ENCODE results near the gene ZP3.
"Not testable (repeated sequence)": the region's sequence is repeated elsewhere in the genome, so short reads cannot be mapped to it uniquely, and the experiment has no call there.

Gene ZP3

DNA sequence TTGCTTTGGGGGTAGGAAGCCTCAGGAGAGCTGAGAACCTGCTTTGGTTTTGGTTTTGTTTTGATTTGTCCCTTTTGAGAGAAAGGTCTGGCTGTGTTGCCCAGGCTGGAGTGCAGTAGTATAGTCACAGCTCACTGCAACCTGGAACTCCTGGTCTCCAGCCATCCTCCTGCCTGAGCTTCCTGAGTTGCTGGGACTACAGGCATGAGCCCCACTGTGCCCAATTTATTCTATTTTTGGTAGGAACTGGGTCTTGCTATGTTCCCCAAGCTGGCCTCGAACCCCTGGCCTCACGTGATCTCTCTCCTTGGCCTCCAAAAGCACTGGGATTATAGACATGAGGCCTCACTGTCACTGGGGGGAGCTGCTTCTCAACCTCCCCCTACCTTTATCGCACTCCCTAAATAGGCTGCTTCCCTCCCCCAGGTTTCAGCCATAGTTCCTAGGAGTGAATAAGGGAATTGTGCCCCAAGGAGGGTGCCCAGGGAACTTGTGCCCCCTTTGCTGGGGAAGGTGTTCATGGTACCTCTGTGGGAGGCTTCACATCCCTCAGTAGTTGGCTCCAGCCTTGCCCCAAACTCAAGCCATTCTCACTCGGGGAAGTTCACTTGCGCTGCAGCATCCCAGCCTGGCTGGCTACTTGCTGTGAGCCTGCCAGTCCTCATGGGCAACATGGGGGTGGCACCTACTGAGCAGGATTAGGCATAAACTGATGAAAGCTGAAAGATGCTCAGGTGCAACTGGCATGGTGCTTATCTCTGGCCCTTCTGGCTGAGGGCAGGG is 18.1 kb downstream of the ZP3 start:
- DNase-seq (ENCODE audit: low read depth, low spot score), result not testable (repeated sequence)

DNA sequence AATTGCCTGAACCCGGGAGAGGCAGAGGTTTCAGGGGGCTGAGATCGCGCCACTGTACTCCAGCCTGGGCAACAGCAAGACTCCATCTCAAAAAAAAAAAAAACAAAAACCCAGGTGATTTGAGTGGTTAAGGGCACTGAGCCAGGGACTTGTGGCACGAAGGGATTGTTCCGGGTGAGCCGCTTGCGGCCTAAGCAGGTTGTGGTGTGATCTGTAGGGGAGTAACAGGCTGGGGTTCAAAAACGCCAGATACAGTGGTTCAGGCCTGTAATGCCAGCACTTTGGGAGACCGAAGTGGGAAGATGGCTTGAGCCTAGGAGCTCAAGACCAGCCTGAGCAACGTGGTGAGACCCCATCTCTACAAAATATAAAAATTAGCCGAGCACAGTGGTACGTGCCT is 19.1 kb downstream of the ZP3 start:
- DNase-seq (ENCODE audit: low read depth, low spot score), result not testable (repeated sequence)

DNA sequence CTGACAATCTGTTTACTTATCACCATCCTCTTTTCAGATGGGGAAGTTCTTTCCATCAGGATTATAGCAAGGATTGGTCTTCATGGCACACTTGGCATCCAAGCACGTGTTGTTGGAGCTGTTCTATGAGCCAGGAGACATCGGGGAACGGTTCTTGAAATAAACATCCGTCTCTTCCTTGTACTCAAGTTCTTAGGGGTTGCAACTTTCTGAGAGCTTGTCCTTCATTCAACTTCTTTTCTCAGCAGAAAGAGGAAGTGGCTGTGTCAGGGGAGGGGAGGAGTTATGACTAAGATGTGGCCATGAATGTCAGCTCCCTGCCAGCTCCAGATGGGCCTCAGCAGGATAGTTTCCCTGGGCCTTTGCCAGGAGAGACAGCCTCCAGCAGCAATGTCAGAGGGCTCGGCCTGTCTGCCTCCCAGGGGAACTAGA is 20.8 kb downstream of the ZP3 start:
- DNase-seq (ENCODE audit: low read depth, low spot score), result peak; percentile 60

DNA sequence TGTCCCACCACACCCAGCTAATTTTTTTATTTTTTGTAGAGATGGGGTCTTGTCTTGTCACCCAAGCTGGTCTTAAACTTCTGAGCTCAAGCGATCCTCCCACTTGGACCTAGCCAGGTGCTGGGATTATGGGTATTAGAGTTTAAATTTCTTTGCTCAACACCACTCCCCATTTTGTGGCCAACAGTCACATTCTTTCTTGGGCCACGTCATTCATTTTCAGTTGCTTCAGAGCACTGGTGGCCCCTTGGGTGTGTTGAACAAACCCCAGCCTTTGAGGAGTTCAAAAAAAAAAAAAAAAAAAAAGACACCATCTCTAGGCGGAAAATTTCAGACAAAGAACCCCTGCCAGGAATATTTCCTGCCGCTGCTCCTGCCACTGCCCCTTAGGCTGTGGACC is 32.3 kb downstream of the ZP3 start:
- DNase-seq (ENCODE audit: low read depth, low spot score), result not testable (repeated sequence)

DNA sequence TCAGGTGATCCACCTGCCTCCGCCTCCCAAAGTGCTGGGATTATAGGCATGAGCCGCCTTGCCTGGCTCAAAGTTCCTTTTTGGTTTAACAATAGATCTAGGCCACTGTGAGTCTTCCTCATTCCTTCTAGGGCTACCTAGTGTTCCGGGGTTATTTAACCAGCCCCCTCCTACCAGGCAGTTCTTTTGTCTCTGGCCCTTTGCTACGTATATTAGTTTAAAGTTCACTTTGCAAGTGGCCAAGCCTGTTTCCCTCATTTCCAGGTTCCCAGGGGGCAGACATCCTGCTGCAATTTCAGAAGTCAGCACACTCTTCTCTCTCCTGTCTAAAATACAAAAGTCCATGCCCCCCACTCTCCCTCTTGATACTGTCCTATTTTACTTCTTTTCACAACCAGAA is 33.8 kb downstream of the ZP3 start:
- not testable (repeated sequence) for DNase-seq (ENCODE audit: low read depth, low spot score)

DNA sequence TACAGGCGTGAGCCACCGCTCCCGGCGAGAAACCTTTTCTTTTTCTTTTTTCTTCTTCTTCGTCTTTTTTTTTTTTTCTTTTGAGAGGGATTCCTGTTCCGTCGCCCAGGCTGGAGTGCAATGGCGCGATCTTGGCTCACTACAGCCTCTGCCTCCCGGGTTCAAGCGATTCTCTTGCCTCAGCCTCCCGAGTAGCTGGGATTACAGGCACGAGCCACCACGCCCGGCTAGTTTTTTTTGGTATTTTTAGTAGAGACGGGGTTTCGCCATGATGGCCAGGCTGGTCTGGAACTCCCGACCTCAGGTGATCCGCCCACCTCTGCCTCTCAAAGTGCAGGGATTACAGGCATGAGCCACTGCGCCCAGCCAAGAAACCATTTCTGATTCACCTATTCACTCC is 36.0 kb downstream of the ZP3 start:
- not testable (repeated sequence) for DNase-seq (ENCODE audit: low read depth, low spot score)

DNA sequence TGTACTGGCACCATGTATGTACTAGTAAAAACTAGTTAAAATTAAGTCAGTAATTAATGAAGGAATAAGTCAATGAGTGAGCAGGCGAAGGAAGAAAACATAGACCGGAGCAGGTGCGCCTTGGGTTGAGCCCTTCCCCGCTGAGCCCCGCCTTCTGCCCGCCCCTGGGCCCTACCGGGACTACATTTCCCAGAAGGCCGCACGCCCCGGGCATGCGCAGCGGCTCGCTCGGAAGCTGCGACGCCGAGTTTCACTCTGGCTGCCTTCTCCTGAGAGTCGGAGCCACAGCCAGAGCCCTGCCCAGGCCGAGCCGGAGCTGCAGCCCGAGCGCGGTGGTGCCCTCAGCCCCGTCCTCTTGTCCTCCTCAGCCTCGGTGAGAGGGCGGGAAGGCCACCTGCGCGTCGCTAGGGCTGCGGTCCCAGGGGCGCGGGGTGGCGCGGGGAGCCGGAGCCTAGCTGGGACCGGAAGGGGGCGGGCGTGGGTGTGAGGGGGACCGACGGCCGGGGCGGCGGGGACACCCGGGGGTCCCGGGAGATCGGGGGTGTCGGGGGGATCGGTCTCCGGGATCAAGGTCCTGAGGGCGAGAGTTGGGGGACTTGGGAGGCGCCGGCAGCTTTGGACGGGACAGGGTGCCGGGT is 36.8 kb downstream of the ZP3 start, which contains the start of gene DTX2:
TSS of gene DTX2 (plus strand) at position 246 of the 638 bp plus-strand sequence. CDS start 18,801 bp downstream, outside the sequence.
- not testable (repeated sequence) for DNase-seq (ENCODE audit: low read depth, low spot score)

DNA sequence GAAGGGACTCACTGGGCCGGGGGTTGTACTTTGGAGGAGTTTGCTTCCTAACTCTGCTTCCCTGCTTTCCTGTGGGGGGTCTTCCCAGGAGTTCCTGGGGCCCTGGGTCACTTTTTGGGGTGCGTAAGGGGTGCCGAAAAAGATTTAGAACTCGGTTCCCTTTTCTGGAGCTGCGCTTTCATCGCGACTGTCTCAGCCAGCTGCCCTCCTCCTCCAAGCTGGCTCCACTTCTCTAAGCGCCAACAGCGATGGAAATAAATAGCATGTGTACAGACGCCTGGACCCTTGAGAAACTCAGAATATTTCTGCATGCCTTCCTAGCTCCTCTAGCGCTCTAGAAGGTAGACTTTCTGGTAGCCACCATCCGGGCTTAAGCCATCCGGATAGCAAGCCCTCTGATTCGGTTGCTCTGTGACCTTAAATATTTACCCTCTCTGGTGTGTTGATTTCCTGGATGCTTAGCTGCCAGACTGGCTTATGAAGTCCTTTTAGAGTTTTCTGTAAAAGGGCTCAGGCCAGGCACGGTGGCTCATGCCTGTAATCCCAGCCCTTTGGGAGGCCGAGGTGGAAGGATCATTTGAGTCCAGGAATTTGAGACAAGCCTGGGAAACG is 37.6 kb downstream of the ZP3 start:
- not testable (repeated sequence) for DNase-seq (ENCODE audit: low read depth, low spot score)

DNA sequence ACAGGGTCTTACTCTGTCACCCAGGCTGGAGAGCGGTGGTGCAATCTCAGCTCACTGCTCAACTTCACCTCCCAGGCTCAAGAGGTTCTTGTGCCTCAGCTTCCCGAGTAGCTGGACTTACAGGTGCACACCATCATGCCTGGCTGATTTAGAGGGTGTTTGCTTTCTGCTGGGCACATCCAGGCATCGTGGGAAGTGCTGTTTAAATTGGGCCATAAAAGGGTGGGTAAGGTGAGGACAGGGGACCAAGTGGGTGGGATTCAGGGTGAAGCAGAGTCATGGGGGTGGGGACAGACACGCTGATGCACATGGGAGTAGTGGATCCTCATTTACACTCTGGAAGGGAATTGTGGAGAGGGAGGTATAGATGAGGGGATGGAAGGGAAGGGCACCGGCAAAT is 40.2 kb downstream of the ZP3 start:
- not testable (repeated sequence) for DNase-seq (ENCODE audit: low read depth, low spot score)

DNA sequence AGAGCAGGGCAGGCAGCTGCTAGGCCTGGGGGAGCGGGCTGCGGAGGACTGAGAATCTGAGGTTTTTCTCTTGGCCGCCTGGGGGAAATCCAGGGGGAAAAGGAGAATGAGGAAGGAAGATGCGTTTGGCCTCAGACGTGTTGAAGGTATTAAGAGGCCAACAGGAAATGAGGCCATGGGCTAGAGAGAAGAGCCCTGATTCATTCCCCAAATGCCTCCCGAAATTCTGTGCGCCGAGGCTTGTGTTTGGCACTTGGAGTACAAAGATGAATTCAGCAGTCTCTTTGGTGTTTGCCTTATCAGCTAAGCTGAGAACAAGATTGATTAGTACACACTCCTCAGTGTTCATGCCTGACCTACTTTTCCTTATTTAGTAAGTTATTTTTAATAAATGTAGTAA is 41.2 kb downstream of the ZP3 start:
- not testable (repeated sequence) for DNase-seq (ENCODE audit: low read depth, low spot score)

DNA sequence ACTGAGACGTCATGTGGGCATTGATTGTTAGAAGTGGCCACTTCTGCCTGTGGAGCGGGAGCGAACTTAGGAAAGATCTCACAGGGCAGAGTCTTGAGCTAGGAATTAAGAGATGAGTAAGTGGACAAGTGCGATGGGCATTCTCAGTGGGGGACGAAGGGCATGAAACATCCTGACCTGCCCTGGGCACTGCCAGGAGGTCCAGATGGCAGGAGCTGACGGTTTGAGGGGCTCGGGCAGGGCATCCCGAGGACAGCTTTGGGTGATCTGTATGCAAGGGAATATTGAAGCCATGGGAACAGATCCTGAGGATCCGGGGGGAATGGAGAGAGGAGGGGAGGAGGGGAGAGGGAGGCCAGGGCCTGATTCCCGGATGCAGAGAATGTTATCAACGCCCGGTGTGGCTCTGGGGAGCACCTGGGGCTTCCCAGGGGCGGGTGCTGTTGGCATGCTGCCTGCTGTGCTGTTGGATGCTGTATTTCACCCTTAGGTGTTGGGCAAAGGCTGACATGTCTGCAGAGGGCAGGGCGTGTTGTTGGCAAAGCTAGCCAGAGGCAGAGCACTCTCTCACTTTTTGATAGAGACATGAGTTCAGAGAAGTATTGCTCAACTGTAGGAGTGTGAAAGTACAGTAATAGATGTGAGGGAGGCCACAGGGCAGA is 43.1 kb downstream of the ZP3 start:
- not testable (repeated sequence) for DNase-seq (ENCODE audit: low read depth, low spot score)

DNA sequence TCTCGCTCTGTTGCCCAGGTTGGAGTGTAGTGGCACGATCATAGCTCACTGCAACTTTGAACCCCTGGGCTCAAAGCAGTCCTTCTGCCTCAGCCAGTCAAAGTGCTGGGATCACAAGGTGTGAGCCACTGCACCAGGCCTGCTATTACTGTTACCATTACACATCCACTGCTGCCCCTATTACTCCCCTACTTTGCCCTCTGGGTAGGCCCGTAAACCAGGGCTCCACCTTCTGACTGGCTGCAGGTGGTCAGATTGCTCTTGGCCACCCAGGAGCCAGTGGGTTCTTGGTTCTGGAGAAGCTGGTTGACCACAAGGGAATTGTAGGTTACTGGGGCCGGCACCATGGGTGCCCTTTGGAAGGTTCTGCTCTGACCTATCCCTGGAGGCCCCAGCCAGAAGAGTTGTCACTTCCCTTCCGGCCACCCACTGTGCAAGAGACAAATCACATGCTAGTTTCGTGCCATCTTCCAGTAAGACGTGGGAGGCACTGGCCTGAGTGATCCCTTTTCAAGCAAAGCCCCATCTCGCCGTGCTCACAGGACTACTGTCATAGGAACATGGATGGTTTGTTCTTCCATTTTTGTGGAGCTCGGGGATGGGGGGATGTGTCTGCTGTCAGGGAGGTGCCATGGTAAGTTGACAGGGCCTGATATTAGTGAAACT is 46.9 kb downstream of the ZP3 start:
- not testable (repeated sequence) for DNase-seq (ENCODE audit: low read depth, low spot score)

DNA sequence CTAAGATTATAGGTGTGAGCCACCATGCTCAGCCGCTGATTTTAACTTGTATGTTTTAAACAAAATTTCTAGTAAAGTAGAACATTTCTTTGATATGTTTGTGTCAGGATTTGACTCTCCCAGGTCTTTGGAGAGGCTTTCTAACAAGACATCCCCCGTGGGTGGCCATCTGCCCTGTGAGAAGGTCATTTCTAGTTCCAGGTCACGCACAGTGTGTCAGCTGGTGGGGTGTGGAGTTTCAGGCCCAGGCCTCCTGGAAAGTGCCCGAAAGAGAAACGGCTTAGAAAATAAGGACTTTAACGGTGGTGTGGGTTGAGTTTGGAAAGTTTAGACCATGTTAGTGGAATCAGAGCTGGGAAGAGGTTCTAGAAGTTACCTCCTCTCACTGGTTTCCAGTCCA is 48.3 kb downstream of the ZP3 start:
- not testable (repeated sequence) for DNase-seq (ENCODE audit: low read depth, low spot score)

DNA sequence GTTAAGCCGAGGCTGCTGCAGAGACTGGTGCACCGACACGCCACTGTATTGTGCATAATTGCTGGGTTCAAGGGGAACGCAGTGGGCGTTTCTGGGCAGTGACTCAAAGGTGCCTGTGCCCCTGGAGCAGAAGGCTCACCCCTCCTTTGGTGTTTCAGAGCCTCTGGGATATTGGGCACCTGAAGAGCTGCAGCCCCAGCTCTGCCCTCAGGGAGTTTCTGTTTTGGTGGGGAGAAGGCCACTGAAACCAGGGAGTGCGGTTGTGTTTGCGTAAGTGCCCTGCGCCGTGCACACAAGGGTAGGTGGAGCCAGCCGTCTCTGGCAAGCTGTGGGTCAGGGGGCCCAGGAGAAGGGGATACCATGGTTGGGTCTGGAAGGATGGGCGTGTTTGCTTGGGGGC is 51.5 kb downstream of the ZP3 start:
- not testable (repeated sequence) for DNase-seq (ENCODE audit: low read depth, low spot score)

DNA sequence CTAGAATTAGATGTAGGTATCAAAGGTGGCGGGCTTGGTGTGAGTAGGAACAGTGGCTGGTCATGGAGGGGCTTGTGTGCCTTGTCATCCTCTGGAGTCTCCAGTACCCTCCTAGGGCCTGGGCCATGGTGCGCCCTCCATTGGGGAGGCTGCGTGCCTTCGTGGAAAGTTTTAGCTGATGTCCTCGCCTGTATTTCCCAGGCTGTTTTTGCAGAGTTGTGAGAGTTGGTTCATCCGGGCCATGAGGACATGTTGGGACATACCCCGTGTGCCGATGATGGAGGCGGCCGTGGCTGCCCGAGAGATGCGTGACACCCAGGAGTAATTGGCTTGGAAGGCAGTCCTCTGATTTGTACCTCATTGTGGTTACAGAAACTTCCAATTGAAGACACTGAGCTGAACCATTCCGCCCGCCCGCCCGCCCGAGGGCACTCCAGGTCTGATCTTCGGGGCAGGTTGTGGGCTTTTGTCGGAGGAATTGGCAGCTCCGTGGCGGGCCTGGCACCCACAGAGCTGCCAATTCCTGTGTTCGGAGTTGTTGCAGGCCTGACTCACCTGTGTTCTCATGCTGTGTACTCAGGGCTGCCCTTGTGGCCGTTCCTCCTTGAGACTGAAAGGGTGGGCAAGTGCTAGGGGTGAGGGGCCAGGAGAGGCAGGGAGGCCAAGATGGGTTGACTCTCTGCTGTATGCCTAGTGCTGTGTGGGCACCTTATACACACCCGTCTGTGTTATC is 52.2 kb downstream of the ZP3 start:
- DNase-seq (ENCODE audit: low read depth, low spot score), result not testable (repeated sequence)

DNA sequence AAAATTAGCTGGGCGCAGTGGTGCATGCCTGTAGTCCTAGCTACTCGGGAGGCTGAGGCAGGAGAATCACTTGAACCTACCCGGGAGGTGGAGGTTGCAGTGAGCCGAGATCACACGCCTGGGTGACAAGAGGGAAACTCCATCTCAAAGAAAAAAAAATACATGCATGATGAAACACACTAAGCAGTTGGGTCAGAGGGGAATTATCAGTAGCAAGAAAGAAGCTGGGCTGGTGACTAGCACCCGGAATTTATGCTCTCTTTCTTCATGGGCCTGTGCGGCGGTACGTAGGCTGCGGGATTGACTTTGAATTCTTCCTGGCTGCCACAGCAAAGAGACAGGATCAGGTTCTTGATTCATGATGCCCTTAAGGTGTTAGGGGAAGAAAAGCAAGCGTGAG is 54.9 kb downstream of the ZP3 start:
- not testable (repeated sequence) for DNase-seq (ENCODE audit: low read depth, low spot score)

DNA sequence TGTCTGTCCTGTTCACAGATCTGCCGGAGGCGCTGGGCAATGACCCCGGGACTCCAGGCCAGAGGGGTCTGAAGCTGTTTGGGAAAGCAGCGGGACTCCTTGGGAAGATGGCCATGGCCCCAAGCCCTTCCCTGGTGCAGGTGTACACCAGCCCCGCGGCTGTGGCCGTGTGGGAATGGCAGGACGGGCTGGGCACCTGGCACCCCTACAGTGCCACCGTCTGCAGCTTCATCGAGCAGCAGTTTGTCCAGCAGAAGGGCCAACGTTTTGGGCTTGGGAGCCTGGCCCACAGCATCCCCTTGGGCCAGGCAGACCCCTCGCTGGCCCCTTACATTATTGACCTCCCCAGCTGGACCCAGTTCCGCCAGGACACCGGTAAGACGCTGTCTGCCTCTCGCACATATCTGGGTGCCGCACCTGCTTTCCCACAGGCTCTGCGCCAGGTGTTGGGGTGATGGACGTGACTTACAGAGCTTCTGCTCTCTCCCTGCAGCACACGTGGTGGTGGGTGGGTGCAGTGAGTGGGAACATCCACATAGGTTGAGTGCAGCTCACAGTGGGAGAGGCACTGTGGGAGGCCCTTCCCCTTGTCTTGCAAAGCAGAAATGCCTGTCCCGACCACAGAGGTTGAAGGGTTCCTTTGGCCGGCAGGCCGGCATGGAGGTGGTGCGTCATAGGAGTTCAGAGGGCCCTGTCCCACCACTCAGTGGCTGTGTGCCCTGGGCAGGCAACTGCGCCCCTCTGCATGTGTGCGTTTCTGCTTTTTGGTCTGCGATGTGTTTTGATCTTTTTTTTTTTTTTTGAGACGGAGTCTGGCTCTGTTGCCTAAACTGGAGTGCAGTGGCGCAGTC is 55.9 kb downstream of the ZP3 start:
- not testable (repeated sequence) for DNase-seq (ENCODE audit: low read depth, low spot score)

DNA sequence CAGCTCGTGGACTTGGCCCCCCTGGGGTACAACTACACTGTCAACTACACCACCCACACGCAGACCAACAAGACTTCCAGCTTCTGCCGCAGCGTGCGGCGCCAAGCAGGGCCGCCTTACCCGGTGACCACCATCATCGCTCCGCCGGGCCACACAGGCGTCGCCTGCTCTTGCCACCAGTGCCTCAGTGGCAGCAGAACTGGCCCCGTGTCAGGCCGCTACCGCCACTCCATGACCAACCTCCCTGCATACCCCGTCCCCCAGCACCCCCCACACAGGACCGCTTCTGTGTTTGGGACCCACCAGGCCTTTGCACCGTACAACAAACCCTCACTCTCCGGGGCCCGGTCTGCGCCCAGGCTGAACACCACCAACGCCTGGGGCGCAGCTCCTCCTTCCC is 57.9 kb downstream of the ZP3 start:
- DNase-seq (ENCODE audit: low read depth, low spot score), result not testable (repeated sequence)

DNA sequence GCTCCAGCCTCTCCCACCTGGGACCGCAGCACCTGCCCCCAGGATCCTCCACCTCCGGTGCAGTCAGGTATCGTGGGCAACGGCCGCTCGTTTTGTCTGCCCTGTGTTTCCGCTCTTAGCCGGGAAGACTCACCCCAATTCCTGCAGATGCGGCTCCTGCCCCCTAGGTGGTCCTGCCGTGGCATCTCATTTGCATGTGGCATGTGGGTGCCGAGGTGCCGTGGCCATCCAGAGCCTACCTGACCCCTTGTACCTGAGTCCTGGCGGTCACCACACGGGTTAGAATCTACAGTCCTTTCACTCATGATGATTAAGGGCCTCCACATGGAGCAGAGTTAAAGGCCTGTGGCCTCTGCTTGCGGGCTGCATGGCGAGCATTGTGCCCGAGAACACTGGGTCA is 58.3 kb downstream of the ZP3 start:
- not testable (repeated sequence) for DNase-seq (ENCODE audit: low read depth, low spot score)

DNA sequence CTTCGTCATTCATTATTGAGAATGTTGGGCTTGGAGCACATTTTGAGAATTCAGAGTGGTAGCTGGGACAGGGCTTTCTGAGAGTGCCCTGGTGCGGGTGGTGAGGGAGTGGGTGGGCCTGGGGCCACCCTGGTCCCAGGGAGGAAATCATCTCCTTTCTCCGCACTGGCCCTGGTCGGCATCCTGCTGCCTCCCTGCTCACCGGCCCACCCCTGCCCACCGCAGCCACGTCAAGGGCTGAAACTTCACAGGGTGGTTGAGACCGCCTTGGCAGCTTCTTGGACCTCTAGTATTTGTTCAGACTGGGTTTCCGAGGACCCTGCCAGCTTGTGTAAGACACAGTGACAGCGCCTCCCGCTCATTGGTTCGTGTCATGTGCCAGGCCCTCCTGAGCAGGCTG is 59.7 kb downstream of the ZP3 start:
- not testable (repeated sequence) for DNase-seq (ENCODE audit: low read depth, low spot score)

Measured in brain pericyte (primary cell).